ENCODE data around the gene HSD11B2.

HSD11B2 gene

GRCh38 chr16:67451704-67452435 lies 20.9 kb downstream of the HSD11B2 start:
- no peak for DNase-seq (ENCODE audit: low spot score)

GRCh38 chr16:67454104-67454503 lies 23.2 kb downstream of the HSD11B2 start:
- DNase-seq (ENCODE audit: low spot score): no peak

GRCh38 chr16:67454852-67455251 lies 23.9 kb downstream of the HSD11B2 start:
- no peak for DNase-seq (ENCODE audit: low spot score)

GRCh38 chr16:67456391-67457081 lies 25.6 kb downstream of the HSD11B2 start:
- peak; percentile 90 for DNase-seq (ENCODE audit: low spot score)

- DNase-seq (ENCODE audit: low spot score): no peak
Observed at GRCh38 chr16:67457611-67458010, 26.7 kb downstream of the HSD11B2 start.

GRCh38 chr16:67458121-67458641 lies 27.3 kb downstream of the HSD11B2 start:
- DNase-seq (ENCODE audit: low spot score): no peak

- DNase-seq (ENCODE audit: low spot score): no peak
Observed at GRCh38 chr16:67459066-67459860, 28.3 kb downstream of the HSD11B2 start.

GRCh38 chr16:67459861-67460150 lies 28.9 kb downstream of the HSD11B2 start:
- no peak for DNase-seq (ENCODE audit: low spot score)

GRCh38 chr16:67460168-67460567 lies 29.2 kb downstream of the HSD11B2 start:
- DNase-seq (ENCODE audit: low spot score): no peak

GRCh38 chr16:67460961-67461360 lies 30.0 kb downstream of the HSD11B2 start:
- no peak for DNase-seq (ENCODE audit: low spot score)

GRCh38 chr16:67461600-67462278 lies 30.8 kb downstream of the HSD11B2 start:
- no peak for DNase-seq (ENCODE audit: low spot score)

- DNase-seq (ENCODE audit: low spot score): no peak
Observed at GRCh38 chr16:67462279-67462655, 31.3 kb downstream of the HSD11B2 start.

- DNase-seq (ENCODE audit: low spot score): peak; percentile 39
Observed at GRCh38 chr16:67463059-67463458, 32.1 kb downstream of the HSD11B2 start.

- DNase-seq (ENCODE audit: low spot score): no peak
Observed at GRCh38 chr16:67463691-67464090, 32.8 kb downstream of the HSD11B2 start.

GRCh38 chr16:67464565-67464964 lies 33.6 kb downstream of the HSD11B2 start:
- no peak for DNase-seq (ENCODE audit: low spot score)

GRCh38 chr16:67466581-67466980 lies 35.7 kb downstream of the HSD11B2 start:
- no peak for DNase-seq (ENCODE audit: low spot score)

GRCh38 chr16:67468731-67469130 lies 37.8 kb downstream of the HSD11B2 start:
- no peak for DNase-seq (ENCODE audit: low spot score)

- DNase-seq (ENCODE audit: low spot score): peak; percentile 41
Observed at GRCh38 chr16:67470359-67470758, 39.4 kb downstream of the HSD11B2 start.

- DNase-seq (ENCODE audit: low spot score): no peak
Observed at GRCh38 chr16:67471758-67472384, 41.0 kb downstream of the HSD11B2 start.

GRCh38 chr16:67474551-67475455 lies 43.9 kb downstream of the HSD11B2 start:
- no peak for DNase-seq (ENCODE audit: low spot score)
